ENCODE measurements around the gene NAV2.
A peak's percentile ranks its signal among the peaks of the same experiment; 100 is the strongest.

The NAV2 gene

DNA sequence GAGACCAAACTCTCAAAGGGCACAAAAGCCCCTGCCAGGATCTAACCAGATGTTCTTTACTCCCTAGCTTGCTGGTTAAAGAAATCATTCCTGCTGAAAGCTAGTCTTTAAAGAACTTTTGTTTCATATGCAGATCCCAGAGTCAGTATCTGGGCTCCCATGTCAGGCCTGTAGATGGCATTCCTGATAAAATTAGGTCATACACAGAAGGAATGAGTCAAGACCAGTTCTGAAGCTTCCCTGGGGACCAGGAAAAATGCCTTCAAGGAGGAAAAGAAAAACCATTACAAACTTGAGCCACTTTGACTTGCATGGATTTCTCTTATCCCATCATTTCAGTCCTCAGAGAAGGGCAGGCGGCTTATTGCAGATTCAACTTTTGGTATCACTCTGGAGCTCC is 441.7 kb downstream of the NAV2 start:
- no peak for DNase-seq

DNA sequence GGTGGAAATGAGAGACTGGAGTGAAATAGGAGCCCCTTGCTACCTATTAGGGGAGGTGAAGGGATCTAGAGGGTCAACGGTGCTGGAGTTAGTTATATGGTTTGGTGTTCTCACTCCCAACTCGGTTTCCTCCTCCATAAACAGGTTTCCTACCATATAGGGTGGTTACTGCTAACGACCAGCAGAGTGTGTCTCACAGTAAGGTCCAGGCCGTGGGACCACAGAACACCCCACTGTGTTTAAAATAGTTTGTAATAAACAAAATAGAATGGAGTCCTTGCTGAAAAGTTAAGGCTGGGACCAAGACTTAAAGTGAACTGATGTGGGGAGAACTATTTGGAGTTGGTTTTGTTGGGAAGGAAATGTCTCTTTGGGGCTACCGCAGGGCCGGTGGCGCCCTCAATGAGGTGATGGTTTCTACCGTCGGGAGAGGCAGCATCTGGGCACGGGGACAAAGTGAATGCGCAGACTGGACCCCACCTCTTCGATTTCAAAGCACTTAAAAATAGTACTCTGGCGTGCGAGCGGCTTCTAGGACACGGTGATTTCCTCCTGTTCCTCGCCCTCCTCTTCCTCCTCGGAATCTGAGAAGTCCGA is 443.1 kb downstream of the NAV2 start:
- no peak for DNase-seq

DNA sequence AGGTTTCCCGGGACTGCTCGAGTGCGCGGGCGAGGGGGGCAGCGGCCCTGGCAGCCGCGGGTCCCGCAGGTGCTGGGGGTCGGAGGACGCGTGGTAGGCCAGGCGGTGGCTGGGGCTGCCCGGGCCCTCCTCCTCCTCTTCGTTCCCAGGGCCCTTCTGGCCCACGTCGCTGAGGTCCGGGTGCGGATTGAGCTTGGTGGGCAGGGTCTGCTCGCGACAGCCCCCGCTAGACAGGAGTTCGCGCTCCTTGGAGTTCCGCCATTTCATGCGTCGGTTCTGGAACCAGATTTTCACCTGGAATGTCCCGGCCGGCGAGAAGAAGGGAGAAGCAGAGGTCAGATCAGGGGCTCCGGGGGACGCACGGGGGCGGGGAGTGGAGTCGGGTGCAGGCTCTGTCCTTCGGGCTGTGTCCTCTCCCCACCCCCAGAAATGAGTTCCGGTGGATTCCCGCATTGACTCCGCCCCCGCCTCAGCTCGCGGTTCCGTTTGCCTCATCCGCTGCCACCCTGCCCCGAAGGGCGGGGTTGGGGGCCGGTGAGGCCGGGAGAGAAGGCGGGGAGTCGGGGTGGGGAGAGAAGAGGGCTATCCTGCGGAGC is 443.7 kb downstream of the NAV2 start:
- DNase-seq, result no peak

DNA sequence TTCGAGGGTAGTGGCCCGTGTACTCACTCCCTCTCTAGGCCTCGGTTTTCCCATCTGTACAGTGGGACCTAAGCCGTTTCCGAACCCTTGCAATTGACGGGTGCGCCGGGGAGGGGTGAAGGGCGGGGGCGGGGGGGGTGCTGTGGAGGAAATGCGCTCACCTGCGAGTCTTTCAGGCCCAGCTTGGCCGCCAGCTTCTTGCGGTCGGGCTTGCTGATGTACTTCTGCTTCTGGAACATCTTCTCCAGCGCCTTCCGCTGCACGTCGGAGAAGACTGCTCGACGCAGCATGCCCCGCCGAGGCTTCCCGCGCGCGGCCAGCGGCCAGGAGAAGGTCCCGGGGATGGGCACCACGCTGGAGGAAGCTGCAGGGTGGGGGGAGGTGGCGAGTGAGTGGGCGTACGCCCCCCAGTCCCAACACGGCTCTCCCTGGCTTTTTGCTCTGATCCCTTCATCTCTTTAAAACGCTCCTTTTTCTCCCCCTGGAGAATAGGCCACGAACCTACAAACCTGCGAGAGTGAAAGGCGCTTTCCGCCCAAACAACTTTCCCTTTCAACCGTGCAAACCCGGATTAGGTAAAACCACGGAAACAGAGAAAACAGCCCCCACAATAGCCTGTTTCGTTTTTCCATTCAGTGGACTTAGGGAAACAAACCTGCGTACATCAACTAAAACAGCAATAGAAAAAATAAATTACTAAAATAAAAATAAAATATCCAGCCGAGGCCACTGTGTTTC is 444.4 kb downstream of the NAV2 start:
- DNase-seq, result no peak

DNA sequence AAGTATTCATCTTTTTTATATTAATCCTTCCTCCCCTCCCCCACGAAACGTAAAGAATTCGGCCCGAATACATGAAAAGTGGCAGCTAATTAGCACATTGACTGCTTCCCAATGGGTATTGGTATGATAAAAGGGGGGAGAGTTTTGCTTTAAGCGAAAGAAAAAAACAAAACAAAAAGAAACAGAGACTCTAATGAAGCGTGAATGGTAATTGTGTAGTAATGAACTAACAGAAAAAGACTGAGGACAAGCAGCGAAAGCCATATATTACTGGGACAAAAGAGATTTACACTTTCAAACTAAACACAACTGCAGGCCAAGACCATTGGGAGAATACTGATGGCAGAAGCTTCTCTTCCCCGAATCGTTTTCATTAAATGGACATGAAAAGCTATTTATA is 445.1 kb downstream of the NAV2 start:
- no peak for DNase-seq

DNA sequence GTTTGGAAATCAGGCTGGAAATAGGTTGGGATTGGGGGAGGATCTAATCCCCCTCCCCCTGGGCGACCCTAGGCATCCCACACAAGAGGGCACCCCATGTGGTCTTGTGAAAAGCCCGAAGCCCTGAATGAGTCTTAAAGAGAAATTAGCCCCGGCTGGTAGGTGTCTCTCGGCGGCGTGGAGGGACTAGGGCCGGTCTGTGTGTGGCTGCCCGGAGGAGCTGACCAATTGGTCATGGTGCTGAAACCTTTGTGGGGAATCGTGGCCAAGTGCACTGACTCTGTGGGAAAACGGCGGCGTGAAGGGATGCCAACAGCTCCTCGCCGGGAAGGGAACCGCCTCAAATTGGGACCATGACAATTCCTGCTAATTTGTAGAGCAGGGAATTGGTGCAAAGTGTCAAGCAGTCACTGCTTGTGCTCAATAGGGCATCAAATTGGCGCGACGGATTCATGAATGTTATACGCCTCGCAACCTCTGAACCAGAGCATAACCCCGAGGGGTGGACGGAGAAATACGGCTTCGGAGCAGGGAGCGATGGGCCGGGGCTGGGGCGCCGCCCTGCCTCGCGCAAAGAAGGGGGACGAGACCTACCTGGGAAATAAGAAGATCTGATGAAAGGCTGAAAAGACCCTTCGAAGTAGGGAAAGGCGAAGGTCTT is 446.1 kb downstream of the NAV2 start:
- DNase-seq, result peak; percentile 4

DNA sequence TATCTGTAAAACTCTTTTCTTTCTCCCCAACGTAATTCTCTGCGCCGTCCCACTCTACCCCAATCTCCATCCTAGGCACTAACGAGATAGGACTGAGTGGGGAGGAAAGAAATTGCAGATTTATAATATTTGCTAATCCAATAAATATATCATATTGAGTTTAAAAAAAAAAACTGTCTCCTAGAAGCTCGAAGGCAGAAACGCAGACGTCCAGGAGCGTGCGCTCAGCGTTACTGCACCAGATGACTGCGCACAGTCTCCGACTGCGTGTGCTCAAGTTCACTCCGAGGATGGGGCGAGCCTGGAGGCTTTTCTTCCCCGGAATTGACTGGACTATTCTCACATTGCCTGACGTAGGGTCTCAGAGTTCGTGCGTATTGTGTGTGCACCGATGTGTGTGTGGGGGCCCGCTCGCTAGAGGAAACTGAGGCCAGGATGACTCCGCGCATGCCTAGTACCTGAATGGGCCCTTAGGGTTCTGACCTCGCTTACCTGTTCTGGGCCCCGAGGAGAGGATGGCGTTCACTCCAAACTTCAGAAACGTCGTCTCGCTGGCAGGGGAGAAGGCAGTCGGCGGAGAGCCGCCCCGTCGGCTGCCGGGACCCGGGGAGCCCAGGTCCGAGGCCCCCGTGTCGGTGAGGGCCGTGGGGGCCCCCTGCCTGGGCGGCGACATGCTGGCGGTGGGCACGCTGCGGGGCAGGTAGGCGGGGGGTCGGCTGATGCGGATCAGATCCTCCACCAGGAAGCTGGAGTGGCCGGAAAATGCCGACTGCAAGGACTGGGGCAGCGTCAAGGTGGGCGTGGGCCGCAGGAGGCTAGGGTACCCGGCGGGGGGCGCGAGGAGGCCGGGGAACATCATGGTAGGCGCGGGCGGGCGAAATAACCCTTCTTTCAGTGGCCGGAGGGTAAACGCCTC is 447.1 kb downstream of the NAV2 start:
- no peak for DNase-seq

DNA sequence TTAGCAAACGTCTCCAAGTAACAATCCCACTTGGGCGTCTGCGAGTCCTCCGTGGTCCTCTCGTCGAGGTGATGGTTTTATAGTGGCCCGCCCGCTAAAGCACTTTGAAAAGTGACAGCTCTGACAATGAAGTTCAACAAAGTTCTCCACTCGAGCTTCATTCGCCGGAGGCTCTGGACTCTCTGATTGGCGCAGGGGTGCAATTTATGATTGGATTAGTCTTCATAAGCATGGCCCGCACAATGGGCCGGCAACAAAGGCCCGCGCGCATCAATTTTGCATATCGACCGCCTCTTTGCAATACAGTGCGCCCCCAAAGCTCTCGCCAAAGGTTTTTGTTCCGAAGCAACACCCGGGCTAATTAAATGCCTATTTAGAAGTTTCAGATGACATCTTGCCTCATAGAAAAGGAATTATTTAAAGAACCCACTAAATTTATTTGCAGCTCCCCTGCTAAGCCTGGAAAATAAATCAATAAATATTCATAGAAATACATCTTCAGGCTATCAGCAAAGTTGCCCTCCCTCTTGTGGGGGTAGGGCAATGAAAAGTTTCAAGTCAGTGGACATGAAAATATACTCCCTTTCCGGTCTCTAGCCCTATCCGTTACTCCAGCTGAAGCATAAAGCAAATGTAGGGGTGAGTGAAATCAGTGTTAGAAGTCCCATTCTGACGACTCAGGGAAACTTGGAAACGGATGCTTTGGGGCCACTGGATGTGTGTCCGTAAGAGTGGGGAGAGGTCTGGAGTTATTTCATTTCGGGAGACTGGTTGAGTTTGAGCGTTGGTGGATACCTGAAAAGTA is 448.0 kb downstream of the NAV2 start, which contains the start of gene DBX1:
Gene DBX1, minus strand, starts transcription at position 51 of the 805 bp plus-strand sequence. CDS start 151 bp downstream, outside the sequence.
- no peak for DNase-seq

DNA sequence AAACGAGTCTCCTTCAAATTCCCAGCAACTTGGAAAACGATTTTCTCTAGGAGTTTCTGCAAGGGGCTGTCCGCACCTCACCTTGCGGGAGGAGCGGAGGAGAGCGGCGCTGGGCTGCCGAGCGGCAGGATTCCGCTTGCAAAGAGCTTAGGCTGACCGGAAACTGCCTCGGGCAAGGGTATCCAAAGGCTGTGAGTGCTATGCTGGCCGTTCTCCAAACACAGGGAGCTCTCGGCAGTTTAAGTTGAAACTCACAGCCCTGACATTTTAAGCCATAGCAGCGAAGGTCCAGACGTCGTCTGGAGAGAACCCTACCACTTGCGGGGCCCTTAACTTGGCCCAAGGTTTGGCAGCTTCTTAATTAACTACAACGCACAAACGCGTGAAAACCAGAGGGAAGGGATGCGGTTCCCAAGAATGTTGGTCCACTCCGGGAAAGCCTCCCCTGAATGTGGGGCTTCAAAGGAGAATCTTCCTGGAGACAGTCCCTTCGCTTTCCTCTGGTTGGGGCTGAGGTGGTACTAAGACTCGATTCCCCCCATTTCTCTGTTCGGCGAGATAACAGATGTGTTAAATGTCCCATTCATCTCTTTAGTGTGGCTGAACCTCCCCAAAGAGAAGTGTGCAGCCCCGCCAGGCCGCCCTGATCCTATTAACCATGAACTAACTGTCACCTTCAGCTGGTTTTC is 448.7 kb downstream of the NAV2 start:
- no peak for DNase-seq

DNA sequence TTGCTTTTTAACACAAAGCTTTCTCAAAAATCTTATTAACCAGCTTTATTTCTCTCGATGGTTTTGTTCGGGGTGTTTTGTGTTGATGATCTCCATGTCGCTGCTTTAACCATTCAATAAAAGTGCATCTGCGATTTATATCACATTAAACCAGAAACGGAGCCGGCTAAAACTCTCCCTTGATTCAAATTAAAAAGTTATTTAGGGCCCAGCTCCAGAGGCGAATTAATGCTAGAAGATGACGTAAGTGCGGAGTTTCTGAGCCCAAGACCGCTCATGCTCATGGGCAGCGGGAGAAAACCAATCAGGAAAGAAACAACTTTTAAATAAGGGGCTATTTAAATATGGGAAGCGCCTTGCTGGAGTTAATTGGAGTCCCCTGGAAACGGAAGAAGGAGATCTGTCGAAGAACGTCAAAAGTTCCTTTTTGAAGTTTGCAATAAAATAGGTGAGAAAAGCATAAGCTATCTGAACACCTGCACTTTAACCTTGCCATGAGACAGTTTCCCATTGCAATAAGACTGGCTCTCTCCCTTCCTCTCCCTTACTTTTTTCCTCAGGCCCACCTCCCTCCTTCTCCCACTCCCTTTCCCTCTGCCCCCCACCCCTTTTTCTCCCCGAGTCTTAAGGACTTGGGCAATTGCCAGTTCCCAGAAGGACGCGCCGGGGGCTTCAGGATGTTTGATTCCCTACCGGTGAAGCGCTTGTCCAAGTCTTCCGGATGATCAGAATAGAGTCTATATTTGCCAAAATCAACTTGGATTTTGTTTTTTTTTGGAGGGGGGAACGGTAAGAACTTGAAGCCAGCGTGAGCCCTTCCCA is 449.5 kb downstream of the NAV2 start:
- DNase-seq, result no peak

DNA sequence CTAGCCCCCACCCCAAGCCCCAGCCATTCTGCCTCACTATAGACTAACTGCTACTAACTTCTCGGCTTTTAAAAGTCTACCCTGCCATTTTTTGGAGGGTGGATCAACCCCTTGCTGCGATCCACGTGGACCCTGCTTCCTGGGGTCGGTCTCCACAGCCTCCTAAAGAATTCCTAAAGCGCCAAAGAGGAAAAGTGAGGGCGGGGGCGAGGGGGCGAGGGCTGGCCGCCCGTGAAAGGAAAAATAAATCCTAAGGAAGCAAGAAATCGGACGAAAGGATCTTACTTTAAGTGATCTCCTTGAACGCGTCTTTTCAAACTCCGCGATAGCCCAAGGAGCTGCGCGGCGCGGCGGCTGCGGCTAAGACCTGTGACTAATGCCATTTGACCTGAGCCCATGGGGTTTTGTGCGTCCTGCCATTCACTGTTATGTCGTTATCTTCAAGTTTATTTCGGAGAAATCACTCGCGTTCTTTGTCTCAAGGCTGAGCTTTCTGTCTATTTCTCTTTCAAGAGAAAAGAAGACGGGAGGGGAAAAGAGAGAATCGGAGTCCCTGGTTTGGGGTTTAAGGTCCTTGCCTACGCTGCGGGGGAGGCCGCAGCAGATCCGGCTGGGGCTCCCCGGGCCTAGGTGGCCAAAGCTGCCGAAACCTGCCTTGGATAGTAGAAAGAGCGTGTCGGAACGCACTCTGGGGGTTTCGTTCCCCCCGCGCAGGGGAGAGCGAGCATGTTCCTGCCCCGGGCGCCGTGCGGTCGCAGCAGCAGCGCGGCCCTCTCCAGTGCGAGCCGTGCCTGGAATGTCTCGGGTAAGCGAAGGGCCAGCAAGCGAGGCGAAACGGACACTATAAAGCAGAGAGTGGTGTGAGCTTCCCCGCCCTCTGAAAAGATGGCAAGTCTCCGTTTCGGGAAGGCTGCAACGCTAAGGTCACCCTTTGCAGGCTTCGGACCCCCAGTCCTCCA is 450.5 kb downstream of the NAV2 start:
- DNase-seq, result no peak

DNA sequence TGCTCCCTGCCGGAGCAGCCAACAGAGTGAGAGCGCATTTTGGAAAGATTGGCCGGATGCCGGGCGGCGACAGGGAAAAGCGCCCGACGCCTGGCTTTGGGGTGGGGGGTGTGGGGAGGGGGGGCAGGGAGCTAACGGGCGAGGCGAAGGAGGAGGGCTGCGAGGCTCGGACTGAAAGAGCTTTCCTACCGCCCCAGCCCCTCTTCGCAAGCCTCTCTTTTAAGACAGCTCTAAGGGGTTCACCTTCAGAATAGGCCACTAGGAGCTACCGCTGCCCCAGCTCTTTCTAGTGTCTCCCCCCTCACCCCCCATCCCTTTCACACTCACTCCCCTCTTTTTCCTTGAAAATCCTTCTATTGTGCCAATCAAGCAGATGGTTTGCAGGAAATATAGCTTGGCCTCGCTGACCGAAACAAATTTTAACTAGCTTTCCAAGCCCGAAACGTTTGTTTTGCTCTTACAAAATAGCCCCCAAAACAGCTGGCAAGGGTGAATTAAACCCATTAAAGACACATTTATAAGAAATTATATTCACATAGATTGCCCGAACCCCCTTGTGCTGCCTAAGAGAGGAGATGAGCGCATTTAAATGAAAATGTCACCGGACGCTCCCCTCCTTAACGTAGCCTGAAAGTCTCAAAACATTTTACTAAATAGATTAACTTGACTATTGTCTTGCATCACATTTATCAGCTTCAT is 451.3 kb downstream of the NAV2 start:
- DNase-seq, result no peak

Measured in NCI-H226 (cell line).